Fibroblast of the conjunctiva (primary cell): ENCODE data around the gene ZNF426.

ENCODE experiments used
- DNase-seq: peaks from one replicate; pipeline ENCODE4 v3.0.0-alpha.2; 2010; ENCODE audit warnings: low read depth

Gene ZNF426

DNA sequence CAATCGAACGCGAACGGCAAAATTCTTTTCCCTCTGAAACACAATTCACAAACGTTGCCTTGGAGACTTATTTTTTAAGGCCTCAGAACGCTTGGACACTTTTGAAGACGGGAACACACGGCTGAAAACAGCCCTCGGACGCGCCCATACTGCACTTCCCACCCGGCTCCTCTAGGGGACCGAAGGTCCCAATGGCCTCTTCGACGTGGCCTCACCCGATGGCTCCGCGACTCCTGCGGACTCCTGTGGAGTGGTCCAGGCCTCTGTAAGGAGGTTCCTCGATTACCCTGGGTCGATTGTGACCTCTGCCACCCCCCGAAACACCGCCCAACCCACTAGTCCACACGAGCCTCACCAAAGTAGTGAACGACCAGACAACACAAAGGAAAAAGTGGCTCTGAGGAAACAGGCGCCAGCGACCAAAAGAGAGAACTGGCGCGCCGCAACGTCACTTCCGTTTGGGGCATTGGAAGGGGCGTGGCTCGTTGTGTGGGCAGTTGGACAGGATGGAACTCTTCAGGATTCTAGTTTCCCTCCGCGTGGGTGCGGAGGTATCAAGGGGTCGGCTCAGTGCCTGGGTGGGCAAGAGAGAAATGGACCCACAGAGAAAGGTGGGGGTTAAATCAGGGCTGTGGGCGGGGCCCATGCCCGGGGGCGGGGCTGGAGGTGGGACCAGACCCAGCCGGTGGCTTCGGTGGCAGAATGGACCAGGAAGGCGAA, 40.1 kb downstream of the ZNF426 start, which contains the start of gene ZNF560:
Gene ZNF560 (minus strand): TSS at position 434 of the 720 bp plus-strand sequence. CDS start 23,303 bp downstream, outside the sequence.
- peak; percentile 9 for DNase-seq

DNA sequence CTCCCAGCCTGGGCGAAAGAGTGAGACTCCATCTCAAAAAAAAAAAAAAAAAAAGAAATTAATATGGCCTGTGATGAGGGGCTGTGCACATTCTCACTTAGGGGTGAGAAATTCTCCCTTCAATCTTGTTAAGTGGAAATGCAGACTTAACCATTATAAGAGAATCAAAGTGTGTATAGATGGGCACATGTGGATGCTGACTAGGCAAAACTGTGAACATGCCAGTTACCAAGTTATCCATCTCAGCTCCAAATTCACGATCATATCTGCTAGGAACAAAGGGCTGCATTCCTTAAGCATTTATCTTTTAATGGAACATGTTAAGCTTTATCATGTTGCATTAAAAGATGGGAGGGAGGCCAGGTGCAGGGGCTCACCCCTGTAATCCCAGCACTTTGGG, 44.3 kb downstream of the ZNF426 start:
- DNase-seq: no peak

DNA sequence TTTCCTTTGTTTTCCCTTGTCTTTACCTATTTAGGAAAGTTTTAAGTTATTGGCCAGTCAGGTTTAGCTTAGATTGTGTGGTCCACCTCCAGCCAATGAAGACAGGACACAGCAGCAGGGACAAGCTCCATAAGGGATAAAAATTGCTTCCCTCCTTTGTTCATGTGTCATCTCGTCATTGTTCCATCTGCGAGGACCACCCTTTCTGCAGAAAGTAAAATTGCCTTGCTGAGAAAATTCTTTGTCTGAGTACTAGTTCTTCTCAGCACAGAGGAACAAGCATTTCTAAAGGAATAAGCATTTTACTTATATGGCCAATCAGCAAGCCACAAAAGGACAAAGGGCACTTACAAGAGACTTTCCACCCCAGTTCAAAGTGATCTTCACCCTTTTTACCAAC, 51.4 kb downstream of the ZNF426 start:
- no peak for DNase-seq

DNA sequence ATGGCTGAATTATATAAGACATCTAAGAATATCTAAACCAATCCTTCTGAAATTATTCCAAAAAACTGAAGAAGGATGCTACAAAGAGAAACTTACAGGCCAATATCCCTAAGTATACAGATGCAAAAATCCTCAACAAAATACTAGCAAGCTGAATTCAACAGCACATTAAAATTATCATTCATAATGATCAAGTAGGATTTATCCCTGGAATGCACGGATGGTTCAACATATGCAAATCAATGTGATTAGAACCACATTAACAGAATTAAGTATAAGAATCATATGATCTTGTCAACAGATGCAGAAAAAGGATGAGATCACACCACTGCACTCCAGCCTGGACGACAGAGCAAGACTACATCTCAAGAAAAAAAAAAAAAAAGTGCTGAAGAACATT, 53.3 kb downstream of the ZNF426 start:
- DNase-seq: no peak

DNA sequence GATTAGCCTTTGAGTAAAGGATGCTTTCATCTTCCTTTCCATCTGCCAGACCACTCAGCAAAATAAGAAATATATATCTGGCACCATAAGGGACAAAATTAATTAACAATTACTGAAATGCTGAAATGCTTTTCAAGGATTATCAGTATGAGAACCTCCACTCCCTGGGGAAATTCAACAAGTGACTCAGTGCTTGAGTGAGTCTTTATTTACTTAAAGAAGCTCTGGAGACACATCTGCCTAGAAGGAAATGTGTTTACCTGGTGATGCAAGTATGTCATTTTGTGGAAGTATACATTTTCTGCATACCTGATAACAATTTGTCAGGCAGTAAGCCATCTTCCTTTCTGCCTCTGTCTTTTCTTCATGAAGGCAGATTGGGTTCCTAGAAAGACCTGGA, 63.5 kb downstream of the ZNF426 start:
- no peak for DNase-seq
